ENCODE data around the gene VAV2.

GRCh38 chr9:133978226-133978898 is 13.8 kb downstream of the VAV2 start:
- TF ChIP-seq POLR2AphosphoS5 (IDR thresholded peaks at IDR 0.05; ENCODE audit: low read depth) (no peak), EZH2 (IDR thresholded peaks at IDR 0.05; ENCODE audit: low read depth, unreplicated experiment) (no peak), CTCF (conservative IDR thresholded peaks at IDR 0.05; ENCODE audit: low read depth in 2 of 2) (no peak), STAT1 (IDR thresholded peaks at IDR 0.05; ENCODE audit: unreplicated experiment) (no peak), EZH2phosphoT487 (IDR thresholded peaks at IDR 0.05; ENCODE audit: unreplicated experiment) (no peak), REST (IDR thresholded peaks at IDR 0.05; ENCODE audit: unreplicated experiment) (no peak), ZNF331 (CRISPR knock-in tag; IDR thresholded peaks at IDR 0.05; ENCODE audit: low read depth) (no peak), JUNB (IDR thresholded peaks at IDR 0.05; ENCODE audit: unreplicated experiment) (no peak), CREB1 (CRISPR knock-in tag; IDR thresholded peaks at IDR 0.05; ENCODE audit: low read depth) (no peak), NANOG (IDR thresholded peaks at IDR 0.05; ENCODE audit: borderline replicate concordance) (no peak), ZNF114 (CRISPR knock-in tag; IDR thresholded peaks at IDR 0.05) (no peak)
- TF ChIP-seq, protein P1, sequence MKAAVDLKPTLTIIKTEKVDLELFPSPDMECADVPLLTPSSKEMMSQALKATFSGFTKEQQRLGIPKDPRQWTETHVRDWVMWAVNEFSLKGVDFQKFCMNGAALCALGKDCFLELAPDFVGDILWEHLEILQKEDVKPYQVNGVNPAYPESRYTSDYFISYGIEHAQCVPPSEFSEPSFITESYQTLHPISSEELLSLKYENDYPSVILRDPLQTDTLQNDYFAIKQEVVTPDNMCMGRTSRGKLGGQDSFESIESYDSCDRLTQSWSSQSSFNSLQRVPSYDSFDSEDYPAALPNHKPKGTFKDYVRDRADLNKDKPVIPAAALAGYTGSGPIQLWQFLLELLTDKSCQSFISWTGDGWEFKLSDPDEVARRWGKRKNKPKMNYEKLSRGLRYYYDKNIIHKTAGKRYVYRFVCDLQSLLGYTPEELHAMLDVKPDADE (IDR thresholded peaks at IDR 0.05): no peak
- TF ChIP-seq, protein P2, sequence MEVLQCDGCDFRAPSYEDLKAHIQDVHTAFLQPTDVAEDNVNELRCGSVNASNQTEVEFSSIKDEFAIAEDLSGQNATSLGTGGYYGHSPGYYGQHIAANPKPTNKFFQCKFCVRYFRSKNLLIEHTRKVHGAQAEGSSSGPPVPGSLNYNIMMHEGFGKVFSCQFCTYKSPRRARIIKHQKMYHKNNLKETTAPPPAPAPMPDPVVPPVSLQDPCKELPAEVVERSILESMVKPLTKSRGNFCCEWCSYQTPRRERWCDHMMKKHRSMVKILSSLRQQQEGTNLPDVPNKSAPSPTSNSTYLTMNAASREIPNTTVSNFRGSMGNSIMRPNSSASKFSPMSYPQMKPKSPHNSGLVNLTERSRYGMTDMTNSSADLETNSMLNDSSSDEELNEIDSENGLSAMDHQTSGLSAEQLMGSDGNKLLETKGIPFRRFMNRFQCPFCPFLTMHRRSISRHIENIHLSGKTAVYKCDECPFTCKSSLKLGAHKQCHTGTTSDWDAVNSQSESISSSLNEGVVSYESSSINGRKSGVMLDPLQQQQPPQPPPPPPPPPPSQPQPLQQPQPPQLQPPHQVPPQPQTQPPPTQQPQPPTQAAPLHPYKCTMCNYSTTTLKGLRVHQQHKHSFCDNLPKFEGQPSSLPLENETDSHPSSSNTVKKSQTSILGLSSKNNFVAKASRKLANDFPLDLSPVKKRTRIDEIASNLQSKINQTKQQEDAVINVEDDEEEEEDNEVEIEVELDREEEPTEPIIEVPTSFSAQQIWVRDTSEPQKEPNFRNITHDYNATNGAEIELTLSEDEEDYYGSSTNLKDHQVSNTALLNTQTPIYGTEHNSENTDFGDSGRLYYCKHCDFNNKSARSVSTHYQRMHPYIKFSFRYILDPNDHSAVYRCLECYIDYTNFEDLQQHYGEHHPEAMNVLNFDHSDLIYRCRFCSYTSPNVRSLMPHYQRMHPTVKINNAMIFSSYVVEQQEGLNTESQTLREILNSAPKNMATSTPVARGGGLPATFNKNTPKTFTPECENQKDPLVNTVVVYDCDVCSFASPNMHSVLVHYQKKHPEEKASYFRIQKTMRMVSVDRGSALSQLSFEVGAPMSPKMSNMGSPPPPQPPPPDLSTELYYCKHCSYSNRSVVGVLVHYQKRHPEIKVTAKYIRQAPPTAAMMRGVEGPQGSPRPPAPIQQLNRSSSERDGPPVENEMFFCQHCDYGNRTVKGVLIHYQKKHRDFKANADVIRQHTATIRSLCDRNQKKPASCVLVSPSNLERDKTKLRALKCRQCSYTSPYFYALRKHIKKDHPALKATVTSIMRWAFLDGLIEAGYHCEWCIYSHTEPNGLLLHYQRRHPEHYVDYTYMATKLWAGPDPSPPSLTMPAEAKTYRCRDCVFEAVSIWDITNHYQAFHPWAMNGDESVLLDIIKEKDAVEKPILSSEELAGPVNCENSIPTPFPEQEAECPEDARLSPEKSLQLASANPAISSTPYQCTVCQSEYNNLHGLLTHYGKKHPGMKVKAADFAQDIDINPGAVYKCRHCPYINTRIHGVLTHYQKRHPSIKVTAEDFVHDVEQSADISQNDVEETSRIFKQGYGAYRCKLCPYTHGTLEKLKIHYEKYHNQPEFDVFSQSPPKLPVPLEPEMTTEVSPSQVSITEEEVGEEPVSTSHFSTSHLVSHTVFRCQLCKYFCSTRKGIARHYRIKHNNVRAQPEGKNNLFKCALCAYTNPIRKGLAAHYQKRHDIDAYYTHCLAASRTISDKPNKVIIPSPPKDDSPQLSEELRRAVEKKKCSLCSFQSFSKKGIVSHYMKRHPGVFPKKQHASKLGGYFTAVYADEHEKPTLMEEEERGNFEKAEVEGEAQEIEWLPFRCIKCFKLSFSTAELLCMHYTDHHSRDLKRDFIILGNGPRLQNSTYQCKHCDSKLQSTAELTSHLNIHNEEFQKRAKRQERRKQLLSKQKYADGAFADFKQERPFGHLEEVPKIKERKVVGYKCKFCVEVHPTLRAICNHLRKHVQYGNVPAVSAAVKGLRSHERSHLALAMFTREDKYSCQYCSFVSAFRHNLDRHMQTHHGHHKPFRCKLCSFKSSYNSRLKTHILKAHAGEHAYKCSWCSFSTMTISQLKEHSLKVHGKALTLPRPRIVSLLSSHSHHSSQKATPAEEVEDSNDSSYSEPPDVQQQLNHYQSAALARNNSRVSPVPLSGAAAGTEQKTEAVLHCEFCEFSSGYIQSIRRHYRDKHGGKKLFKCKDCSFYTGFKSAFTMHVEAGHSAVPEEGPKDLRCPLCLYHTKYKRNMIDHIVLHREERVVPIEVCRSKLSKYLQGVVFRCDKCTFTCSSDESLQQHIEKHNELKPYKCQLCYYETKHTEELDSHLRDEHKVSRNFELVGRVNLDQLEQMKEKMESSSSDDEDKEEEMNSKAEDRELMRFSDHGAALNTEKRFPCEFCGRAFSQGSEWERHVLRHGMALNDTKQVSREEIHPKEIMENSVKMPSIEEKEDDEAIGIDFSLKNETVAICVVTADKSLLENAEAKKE (CRISPR knock-in tag; IDR thresholded peaks at IDR 0.05): no peak

Data from GM23338 (cell line).